COLO668 (cell line): ENCODE measurements around the gene AFF3.
"Not testable (repeated sequence)": the region's sequence is repeated elsewhere in the genome, so short reads cannot be mapped to it uniquely, and the experiment has no call there.

Source experiments
- DNase-seq: peaks from one replicate; lab custom pipeline; 2025; ENCODE audit not compliant: unreplicated experiment; lab: John Stamatoyannopoulos, UW

The AFF3 gene

GRCh38 chr2:99772591-99773331 lies 369.6 kb downstream of the AFF3 start:
- DNase-seq: no peak

DNA sequence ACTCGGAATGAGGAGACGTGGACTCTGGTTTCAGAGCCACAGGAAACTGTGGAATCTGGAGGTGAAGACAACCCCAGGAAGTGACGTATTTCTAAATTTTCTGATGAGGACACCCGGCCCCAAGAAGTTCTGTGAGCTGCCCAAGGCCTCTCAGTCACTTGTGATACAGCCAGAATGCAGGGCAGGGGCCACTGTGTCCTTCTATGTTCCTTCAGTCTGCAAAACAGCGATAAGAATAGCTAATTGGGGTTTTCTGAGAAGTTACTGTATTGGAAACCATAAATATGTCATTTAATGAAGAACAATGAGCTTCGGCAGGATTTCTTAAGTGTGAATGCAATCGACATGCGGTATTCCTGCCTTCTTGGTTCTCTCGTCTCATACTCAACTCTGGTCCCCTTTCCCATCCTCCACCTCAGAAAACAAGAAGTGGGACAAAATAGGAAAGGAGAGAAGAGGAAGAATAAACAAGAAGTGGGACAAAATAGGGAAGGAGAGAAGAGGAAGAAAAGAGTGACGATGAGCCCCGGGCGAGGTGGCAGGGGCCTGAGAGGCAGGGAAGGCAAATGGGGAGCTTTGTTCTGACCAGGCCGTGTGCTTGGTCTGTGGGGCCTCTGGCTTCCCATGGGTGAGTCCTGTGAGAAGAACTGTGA lies 370.6 kb downstream of the AFF3 start:
- no peak for DNase-seq

DNA sequence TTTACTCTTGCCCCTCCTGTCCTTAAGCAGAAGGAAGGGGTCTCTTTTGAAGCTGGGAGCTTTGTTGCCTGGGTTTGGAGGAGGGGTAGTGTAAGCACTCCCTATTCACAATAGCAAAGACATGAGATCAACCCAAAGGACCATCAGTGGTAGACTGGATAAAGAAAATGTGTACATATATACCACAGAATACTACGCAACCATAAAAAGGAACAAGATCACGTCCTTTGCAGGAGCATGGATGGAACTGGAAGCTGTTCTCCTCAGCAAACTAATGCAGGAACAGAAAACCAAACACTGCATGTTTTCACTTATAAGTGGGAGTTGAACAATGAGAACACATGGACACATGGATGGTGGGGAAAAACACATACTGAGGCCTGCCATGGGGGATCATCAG lies 371.5 kb downstream of the AFF3 start:
- DNase-seq: no peak

DNA sequence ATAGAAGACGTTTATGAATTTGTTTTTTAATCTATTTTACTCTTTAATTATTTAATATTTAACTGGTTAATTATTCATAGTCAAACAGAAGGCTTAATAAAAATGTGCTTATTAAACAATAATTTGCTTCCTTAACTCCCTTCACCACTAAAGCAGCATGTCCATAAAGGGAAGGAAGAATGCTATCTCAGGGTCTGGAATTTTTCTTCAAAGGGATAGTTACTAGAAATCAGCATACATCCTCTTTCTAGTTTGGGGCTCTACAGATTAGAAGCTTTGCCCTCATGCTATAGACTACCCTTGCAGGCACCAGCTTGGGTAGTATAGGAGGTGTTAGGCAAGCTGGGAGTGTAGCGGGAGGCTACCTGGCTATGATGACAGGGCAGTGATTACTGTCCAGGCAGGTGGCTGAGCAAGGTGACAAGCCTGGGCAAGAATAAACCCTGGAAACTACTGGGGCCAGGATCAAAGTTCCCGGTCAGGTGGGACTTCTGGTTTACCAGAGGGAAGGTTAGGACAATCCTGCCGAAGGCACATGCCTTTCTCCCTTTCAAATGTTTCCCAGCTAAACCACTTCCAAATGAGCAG lies 376.6 kb downstream of the AFF3 start:
- DNase-seq: no peak

GRCh38 chr2:99763764-99764163 lies 378.6 kb downstream of the AFF3 start:
- DNase-seq: no peak

GRCh38 chr2:99762714-99763113 lies 379.7 kb downstream of the AFF3 start:
- no peak for DNase-seq

- no peak for DNase-seq
Observed at GRCh38 chr2:99757611-99758114, 384.7 kb downstream of the AFF3 start.

- DNase-seq: no peak
Observed at GRCh38 chr2:99756059-99756458, 386.3 kb downstream of the AFF3 start.

DNA sequence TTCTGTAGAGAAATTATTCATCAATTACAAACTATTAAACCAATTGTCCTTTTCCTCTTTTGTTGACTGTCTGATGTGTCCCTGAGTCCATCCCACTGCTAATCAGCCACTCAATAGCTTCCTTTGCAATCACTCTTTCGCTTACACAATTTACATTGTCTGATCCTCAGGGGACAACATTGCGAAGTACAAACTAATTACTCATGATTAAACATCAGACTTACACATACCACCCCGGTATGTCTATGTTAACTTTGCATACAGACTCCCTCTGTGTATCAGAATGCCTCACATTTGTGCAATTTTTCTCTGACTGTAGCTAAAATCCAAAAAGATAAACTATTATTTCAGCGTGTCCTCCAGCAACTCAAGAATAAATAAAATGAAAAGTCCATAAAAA lies 388.2 kb downstream of the AFF3 start:
- DNase-seq: no peak

DNA sequence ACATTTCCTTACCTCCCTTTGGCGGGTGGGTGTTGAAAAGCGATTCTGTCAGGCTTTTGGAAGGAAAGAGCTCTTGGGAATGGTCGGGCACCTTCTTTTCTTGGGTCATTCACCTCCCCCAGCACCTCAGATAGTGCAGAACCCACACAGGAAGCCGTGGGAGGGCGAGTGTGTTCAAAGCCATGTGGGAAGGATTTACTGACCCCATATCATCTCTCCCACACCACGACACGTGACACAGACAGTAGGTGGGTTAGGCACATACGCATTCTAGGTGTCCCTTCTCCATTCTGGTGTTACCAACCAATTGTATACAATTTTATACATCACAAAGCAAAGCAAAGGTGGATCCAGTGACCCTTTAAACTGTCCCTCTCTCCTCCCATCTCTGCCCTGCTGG lies 388.9 kb downstream of the AFF3 start:
- no peak for DNase-seq

DNA sequence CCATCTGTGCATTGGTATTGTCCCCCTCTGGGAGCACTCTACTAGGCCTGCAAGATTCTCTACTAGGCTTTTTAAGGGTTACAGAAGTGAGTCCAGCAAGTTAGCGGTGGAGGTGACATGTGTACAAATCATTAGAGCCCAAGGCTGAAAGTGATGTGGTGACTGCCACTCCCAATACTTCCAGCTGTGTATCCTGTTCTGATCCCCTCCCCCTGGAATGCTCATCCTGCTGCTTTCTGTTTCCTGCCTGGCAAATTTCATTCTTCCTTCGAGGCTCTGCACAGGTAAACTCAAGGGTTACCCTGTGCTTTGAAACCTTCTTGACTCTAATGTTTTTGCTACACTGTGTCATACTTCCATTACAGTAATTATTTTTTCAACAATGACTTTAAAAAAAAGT lies 394.0 kb downstream of the AFF3 start:
- no peak for DNase-seq

DNA sequence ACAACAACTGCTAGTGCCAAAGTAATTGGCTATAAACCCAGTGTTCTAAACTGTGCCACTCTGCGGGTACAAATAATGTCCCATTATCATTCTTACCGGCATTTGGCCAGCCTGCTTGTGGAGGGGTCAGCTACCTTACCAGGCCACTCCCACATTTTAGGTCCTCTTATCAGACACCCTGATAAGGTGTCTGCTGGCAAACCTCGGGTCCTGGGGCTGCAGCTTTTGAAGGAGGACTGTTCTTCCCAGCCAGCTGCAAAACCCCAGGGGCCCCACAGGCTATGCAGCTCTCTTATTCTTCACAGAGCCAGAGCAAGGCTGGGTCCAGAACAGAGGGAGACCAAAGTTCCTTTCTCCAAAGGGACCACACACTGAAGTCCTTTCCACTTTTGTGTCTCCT lies 394.5 kb downstream of the AFF3 start:
- DNase-seq: no peak

- DNase-seq: no peak
Observed at GRCh38 chr2:99743146-99743545, 399.2 kb downstream of the AFF3 start.

GRCh38 chr2:99737537-99737936 lies 404.9 kb downstream of the AFF3 start:
- no peak for DNase-seq

- no peak for DNase-seq
Observed at GRCh38 chr2:99735753-99736152, 406.6 kb downstream of the AFF3 start.

GRCh38 chr2:99735314-99735713 lies 407.1 kb downstream of the AFF3 start:
- not testable (repeated sequence) for DNase-seq

- no peak for DNase-seq
Observed at GRCh38 chr2:99734236-99734635, 408.2 kb downstream of the AFF3 start.

DNA sequence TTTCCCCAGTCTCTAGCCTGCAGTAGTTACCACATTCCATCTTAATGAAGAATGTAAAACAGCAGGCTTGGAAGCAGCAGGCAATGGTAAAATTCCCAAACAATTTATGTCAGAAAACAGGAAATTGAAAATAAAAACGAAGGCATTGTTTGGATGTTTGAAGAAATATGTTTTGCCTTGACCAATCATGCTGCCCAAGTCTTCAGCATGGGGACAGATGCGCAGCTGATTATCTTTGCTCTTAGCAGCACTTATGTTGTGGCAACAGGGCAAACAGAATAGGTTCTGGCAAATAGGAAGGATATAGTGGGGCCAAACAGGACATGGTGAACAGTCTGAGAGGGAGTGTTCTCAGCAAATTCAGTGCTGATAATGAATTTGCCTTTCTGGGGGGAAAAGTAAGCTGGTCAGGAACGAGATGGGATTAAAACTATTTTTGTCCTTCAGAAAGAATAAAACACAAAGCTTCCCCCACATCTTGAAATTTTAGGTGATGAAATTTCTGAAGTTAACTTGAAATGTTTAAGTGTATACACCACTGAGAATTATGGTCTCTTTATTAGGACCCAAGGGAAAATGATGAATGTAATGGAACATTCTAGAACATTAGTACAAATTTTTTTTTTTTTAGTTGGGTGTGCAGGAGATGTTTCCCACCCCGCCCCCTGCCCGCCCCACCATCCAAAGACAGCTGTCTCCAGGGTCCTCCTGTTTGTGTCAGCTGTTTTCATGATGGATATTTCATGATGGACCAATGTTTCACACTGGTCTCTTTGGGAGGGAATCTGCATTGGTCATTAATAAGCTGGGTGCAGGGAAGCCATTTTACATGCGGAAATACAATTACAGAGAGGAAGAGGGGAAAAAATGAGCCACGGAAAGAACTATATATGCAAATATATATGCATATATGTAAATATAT lies 413.0 kb downstream of the AFF3 start:
- no peak for DNase-seq

GRCh38 chr2:99728166-99728565 lies 414.2 kb downstream of the AFF3 start:
- DNase-seq: no peak

GRCh38 chr2:99727199-99727598 lies 415.2 kb downstream of the AFF3 start:
- no peak for DNase-seq

DNA sequence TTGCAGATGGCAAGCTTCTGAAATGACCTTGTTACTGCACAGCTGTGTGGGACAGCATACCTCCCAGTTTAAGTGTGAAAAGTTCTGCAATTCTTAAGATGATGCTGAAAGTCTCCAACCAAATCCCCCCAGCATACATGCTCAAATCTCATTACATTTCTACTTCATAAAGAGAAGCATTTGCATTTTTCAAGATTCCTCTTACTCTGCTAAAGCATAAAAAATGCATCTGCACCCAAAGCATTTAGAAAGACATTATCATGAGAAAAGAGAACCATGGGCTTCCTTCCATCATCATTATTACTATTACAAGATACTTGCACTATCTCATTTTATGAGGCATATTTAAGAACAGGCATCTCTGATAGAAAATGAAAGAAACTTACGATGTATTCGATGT lies 415.7 kb downstream of the AFF3 start:
- DNase-seq: no peak
